B cell (primary cell): ENCODE results near the gene MRPL46. TPM values are rescaled to one million over a fixed set of nuclear protein-coding genes. Genes with fewer than 3 reads are reported as not detected.

ENCODE experiments used
- ATAC-seq: fragments of 200-7000 bp; cut with Tn5 transposase; one replicate; pipeline ENCODE4 v1.10.0; 2021; ENCODE audit warnings: low read depth, mild to moderate bottlenecking, moderate number of reproducible peaks, moderate library complexity
- CTCF ChIA-PET: fragments of 350-600 bp; sonication (Branson Sonifier 250); formaldehyde crosslinking; loops from one replicate; lab custom pipeline; 2021; ENCODE audit warnings: antibody characterized with exemption, inconsistent platforms; lab: Charles Lee
- POLR2A ChIA-PET: fragments of 350-600 bp; sonication (Branson Sonifier 250); formaldehyde crosslinking; loops from one replicate; lab custom pipeline; 2021; ENCODE audit warnings: antibody characterized with exemption; lab: Charles Lee
- DNase-seq: peaks from one replicate; pipeline ENCODE4 v3.0.0; 2013
- H2AFZ ChIP-seq: 2 replicates; pipeline ENCODE4 v1.6.1; 2012; ENCODE audit warnings: mild to moderate bottlenecking, low read depth, low read length; ENCODE audit not compliant: insufficient read depth, poor library complexity, severe bottlenecking
- H3K27ac ChIP-seq, 2 donors: 1 replicate in 1 of 2; 2 replicates in 1 of 2; pipeline ENCODE4 v1.5.1; 2012 to 2013; ENCODE audit warnings: low read length in 2 of 2, mild to moderate bottlenecking in 2 of 2, moderate library complexity in 1 of 2
- H3K27me3 ChIP-seq, 4 experiments: fragments of 200-600 bp in 1 of 4; sonication (generic) in 1 of 4; replicated peaks in 1 of 4; 1 replicate in 2 of 4; 2 replicates in 2 of 4; pipeline versions ENCODE4 v1.6.1 to v1.7.0; 2013 to 2016; ENCODE audit warnings: low read length in 3 of 4, mild to moderate bottlenecking in 2 of 4, mixed read lengths in 1 of 4, moderate library complexity in 1 of 4; ENCODE audit not compliant: insufficient read depth in 4 of 4, control insufficient read depth in 3 of 4; ENCODE audit errors: control extremely low read depth in 1 of 4
- H3K36me3 ChIP-seq, 2 experiments: replicated peaks in 1 of 2; 1 replicate in 1 of 2; 2 replicates in 1 of 2; pipeline versions ENCODE4 v1.6.1 to v1.7.1; 2013; ENCODE audit warnings: low read length in 1 of 2; ENCODE audit not compliant: insufficient read depth in 2 of 2, control insufficient read depth in 1 of 2; ENCODE audit errors: control extremely low read depth in 1 of 2, extremely low read depth in 1 of 2
- H3K4me1 ChIP-seq, 2 donors: fragments of 200-600 bp in 1 of 2; sonication (generic) in 1 of 2; 1 replicate in 1 of 2; 2 replicates in 1 of 2; pipeline versions ENCODE4 v1.5.1 to v1.6.1; 2013 to 2017; ENCODE audit warnings: low read length in 2 of 2; ENCODE audit not compliant: control insufficient read depth in 2 of 2, insufficient read depth in 2 of 2
- H3K4me2 ChIP-seq: replicated peaks from 2 replicates; pipeline ENCODE3; 2012; ENCODE audit warnings: mild to moderate bottlenecking, low read depth, low read length; ENCODE audit not compliant: poor library complexity, severe bottlenecking
- H3K4me3 ChIP-seq, 5 experiments: fragments of 200-600 bp in 1 of 5; sonication (generic) in 1 of 5; 1 replicate in 3 of 5; 2 replicates in 2 of 5; pipeline versions ENCODE4 v1.5.1 to v1.7.0; 2011 to 2016; ENCODE audit warnings: low read length in 4 of 5, mild to moderate bottlenecking in 4 of 5, low read depth in 2 of 5, control low read depth in 1 of 5, moderate library complexity in 1 of 5; ENCODE audit not compliant: insufficient read depth in 1 of 5; ENCODE audit errors: control extremely low read depth in 1 of 5, extremely low read depth in 1 of 5
- H3K79me2 ChIP-seq: fragments of 200-600 bp; sonication (generic); one replicate; pipeline ENCODE4 v1.6.0; 2016; ENCODE audit warnings: low read length; ENCODE audit not compliant: control insufficient read depth, insufficient read depth
- H3K9ac ChIP-seq: fragments of 200-600 bp; sonication (generic); 2 replicates; pipeline ENCODE4 v1.6.1; 2017; ENCODE audit warnings: mild to moderate bottlenecking, low read length, moderate library complexity
- H3K9me3 ChIP-seq, 3 donors: one replicate each; pipeline versions ENCODE4 v1.6.1 to v1.7.1; 2013; ENCODE audit warnings: low read length in 2 of 3; ENCODE audit not compliant: control insufficient read depth in 2 of 3, insufficient read depth in 1 of 3; ENCODE audit errors: control extremely low read depth in 1 of 3
- H4K20me1 ChIP-seq: 2 replicates; pipeline ENCODE4 v1.6.0; 2012; ENCODE audit warnings: mild to moderate bottlenecking, low read length; ENCODE audit not compliant: insufficient read depth, control insufficient read depth, poor library complexity, severe bottlenecking
- H3K27ac Mint-ChIP-seq: one replicate; pipeline ENCODE4 v1.8.0; 2021; ENCODE audit warnings: mixed read lengths
- H3K27me3 Mint-ChIP-seq: one replicate; pipeline ENCODE4 v1.8.0; 2021; ENCODE audit warnings: mixed read lengths
- H3K4me1 Mint-ChIP-seq: one replicate; pipeline ENCODE4 v1.8.0; 2021; ENCODE audit warnings: mixed read lengths
- H3K4me3 Mint-ChIP-seq: one replicate; pipeline ENCODE4 v1.8.0; 2021; ENCODE audit warnings: mixed read lengths
- H3K9me3 Mint-ChIP-seq: one replicate; pipeline ENCODE4 v1.8.0; 2022; ENCODE audit warnings: mixed read lengths; ENCODE audit not compliant: insufficient read depth
- CTCF ChIP-seq: fragments of 200-600 bp; IDR thresholded peaks from one replicate; pipeline ENCODE4 v1.8.0; 2022; ENCODE audit warnings: antibody characterized with exemption, mild to moderate bottlenecking
- EZH2 ChIP-seq: IDR thresholded peaks from 2 replicates; pipeline ENCODE4 v1.6.1; 2012; ENCODE audit warnings: borderline replicate concordance, low read depth, mild to moderate bottlenecking, moderate library complexity, low read length; ENCODE audit not compliant: insufficient read depth, poor library complexity, severe bottlenecking
- WGBS: methylation state at CpG from one replicate; pipeline ENCODE4 v1.1.5; 2013; ENCODE audit warnings: missing lambda C conversion rate; ENCODE audit not compliant: insufficient coverage; 5-methylcytosine and 5-hydroxymethylcytosine counted together
- intact Hi-C: fragments of 100-400 bp; cut with micrococcal nuclease; formaldehyde crosslinking; loops from one replicate; pipeline ENCODE4 v1.10.0; 2022
- polyA plus RNA-seq: library from polyadenylated mRNA; depleted of rRNA; stranded (reverse); fragments of >200 nt; gene quantifications from 2 replicates; pipeline ENCODE4 v1.2.3, GENCODE V29; 2012
- total RNA-seq, 2 donors: library from RNA; stranded (reverse); fragments of 120-200 nt in 1 of 2; gene quantifications; 1 replicate in 1 of 2; 2 replicates in 1 of 2; pipeline versions ENCODE4 v1.2.3 to v1.2.4, GENCODE V29; 2013 to 2022

The MRPL46 gene
- total and polyA plus RNA-seq, 2 donors (not counting 1 experiment from before 2014, with no cell fraction given), result 14.3 to 24.6 TPM

- Histone ChIP-seq H3K9me3 (no peaks in the 10 kb centered on the region), H3K79me2 (no peaks in the 10 kb centered on the region), H3K27ac (no peak overlapping the region), H3K4me3 (no peak overlapping the region), H3K9ac (no peak overlapping the region), H3K27me3 (no peaks in the 10 kb centered on the region), H3K36me3 (no peaks in the 10 kb centered on the region), H4K20me1 (no peaks in the 10 kb centered on the region), H3K4me1 (no peaks in the 10 kb centered on the region), H3K4me2 (no peak overlapping the region), H2AFZ (no peak overlapping the region)
- TF ChIP-seq EZH2, result no peak
- TF ChIP-seq CTCF, result no peak
- no peak for ATAC-seq
- no peaks in the 10 kb centered on the region for H3K4me1 Mint-ChIP-seq
- ChIA-PET CTCF (no interaction called here), POLR2A (no interaction called here)
- H3K9me3 Mint-ChIP-seq, result no peaks in the 10 kb centered on the region
- WGBS, result 97% methylated on average over 2 of the region's 2 CpGs
- intact Hi-C loops, result no loop called here
- no peak for DNase-seq
- no peaks in the 10 kb centered on the region for H3K27me3 Mint-ChIP-seq
- no peak overlapping the region for H3K27ac Mint-ChIP-seq
- no peak overlapping the region for H3K4me3 Mint-ChIP-seq
These were observed 20.1 kb upstream of the MRPL46 start for GRCh38 chr15:88487178-88487795.

- ChIA-PET POLR2A (no interaction called here), CTCF (no interaction called here)
- no peaks in the 10 kb centered on the region for H3K9me3 Mint-ChIP-seq
- ATAC-seq (no peak), DNase-seq (no peak)
- Histone ChIP-seq H3K79me2 (no peaks in the 10 kb centered on the region), H4K20me1 (no peaks in the 10 kb centered on the region), H2AFZ (no peak overlapping the region), H3K27ac (no peak overlapping the region), H3K9me3 (no peaks in the 10 kb centered on the region), H3K36me3 (no peaks in the 10 kb centered on the region), H3K4me3 (no peak overlapping the region), H3K4me1 (no peaks in the 10 kb centered on the region), H3K9ac (no peak overlapping the region), H3K4me2 (no peak overlapping the region), H3K27me3 (no peaks in the 10 kb centered on the region)
- H3K27ac Mint-ChIP-seq, result no peak overlapping the region
- intact Hi-C loops, result no loop called here
- peaks cover 5% of the 10 kb centered on the region for H3K4me1 Mint-ChIP-seq
- 82% methylated on average over 7 of the region's 10 CpGs for WGBS
- no peaks in the 10 kb centered on the region for H3K27me3 Mint-ChIP-seq
- H3K4me3 Mint-ChIP-seq, result no peak overlapping the region
- TF ChIP-seq CTCF, result no peak
- no peak for TF ChIP-seq EZH2
These were observed 17.6 kb upstream of the MRPL46 start for GRCh38 chr15:88484682-88485331.
